Fibroblast of the conjunctiva (primary cell): ENCODE data around the gene CHI3L2.
A peak's percentile ranks its signal among the peaks of the same experiment; 100 is the strongest.

ENCODE experiments used
- DNase-seq: peaks from one replicate; pipeline ENCODE4 v3.0.0-alpha.2; 2010; ENCODE audit warnings: low read depth

CHI3L2 gene, protein sequence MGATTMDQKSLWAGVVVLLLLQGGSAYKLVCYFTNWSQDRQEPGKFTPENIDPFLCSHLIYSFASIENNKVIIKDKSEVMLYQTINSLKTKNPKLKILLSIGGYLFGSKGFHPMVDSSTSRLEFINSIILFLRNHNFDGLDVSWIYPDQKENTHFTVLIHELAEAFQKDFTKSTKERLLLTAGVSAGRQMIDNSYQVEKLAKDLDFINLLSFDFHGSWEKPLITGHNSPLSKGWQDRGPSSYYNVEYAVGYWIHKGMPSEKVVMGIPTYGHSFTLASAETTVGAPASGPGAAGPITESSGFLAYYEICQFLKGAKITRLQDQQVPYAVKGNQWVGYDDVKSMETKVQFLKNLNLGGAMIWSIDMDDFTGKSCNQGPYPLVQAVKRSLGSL

DNA sequence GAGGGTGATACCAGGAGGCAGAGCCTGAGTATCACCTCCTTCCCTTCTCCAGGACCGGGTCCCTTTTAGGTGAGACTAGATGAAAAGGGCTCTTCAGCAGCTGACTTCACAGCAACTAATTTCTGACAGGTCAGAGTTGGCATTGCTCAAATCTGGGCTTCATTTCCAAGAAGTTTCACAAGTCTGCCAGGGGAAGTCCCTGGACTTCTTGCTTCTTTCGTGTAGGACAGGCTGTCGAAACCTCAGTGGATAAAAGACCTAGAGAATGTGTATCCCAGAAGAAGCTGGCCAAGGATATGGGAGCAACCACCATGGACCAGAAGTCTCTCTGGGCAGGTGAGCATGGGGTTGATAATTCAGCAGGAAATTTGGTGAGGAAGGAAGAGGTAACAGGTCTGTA lies at the start of gene CHI3L2:
CHI3L2 (plus strand) TSS at position 280 of the 400 bp plus-strand sequence; CDS start at position 297, 17 bp downstream.
- DNase-seq, result peak; percentile 39

DNA sequence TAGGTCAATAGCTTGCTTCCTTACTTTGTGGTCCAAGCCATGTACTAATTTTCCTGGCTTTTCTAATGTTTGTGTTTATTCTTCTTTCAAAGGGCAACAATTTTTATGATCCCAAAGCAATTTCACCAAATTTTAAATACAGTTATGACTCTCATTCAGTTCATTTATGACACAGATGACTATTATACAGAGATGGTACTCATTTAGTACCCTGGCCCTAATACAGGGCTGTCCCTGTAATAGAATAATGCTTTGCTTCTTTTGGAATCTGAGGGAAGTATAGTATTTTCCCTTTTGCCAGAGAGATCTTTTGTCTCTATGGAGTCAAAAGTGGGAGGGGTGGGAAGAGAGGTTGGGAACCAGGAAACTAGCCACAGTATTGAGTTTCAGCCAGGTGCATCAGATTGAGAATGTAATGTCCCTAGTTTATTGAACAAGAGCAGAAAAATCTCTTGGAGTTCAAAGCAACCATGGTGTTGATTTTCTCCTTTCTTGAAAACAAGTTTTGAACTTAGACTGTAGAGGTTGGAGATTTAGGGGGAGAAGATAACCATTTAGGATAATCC lies 47.5 kb upstream of the CHI3L2 start:
- DNase-seq, result no peak

DNA sequence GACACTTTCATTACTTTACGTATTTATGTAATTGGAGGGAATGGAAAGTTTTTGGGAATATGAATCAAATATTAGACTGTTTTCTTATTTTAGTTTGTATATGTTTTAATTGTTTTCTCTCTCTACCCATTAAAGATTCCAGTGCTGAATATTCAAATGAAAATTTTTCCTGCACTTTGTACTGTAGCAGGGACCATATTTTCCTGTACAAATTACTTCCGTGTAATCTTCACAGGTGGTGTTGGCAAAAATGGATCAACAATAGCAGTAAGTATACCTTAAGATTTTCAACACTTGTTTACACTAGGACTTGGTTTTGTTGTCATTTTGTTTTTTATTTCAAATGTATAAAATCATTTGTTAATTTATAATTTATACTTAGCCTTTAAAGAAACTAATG lies 45.5 kb upstream of the CHI3L2 start:
- no peak for DNase-seq

DNA sequence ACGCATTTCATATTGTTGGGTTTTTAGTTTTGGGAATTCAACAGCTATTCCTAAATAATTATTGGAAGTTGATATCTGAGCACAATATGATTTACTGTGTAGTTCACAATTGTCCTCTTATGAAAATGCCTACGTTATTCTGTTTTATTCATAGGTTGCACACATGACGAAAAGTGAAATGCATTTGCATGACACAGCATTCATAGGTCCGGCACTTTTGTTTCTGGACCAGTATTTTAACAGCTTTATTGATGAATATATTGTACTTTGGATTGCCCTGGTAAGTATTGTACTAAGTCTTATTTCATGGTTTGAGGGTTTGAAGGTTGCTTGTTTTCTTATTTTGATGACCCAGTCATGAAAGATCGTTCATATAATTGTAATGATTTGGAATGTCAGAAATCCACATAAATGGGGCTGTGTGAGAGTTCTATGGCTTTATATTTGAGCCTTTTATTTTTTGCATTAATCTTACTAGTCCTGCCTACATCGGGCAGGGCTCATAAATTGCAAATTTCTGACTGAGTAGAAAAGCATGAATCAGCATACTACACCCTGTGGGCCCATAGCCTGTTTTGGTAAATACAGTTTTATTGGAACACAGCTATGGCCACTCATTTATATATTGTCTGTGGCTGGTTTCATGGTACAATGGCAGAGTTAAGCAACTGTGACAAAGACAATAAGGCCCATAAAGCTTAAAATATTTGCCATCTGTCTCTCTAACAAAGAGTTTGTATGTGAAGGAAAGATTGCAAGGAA lies 44.0 kb upstream of the CHI3L2 start:
- no peak for DNase-seq

DNA sequence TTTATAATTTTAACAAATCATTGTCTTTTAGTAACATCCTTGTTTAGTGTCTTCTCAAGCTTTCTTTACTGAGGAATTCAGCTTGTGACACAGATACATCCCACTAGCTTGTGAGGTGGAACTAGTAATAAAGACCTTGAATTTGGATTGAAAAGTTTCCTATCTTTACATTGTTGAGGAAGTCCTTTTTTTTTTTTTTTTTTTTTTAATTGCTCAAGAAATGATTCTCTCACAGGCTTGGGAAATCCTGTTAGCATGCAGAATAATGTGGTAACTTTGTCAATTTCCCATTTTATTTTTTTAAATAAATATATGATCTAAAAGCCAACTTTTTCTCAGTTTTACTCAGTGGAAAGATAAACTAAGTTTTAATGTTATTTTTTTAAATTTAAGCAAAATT lies 42.9 kb upstream of the CHI3L2 start:
- no peak for DNase-seq

DNA sequence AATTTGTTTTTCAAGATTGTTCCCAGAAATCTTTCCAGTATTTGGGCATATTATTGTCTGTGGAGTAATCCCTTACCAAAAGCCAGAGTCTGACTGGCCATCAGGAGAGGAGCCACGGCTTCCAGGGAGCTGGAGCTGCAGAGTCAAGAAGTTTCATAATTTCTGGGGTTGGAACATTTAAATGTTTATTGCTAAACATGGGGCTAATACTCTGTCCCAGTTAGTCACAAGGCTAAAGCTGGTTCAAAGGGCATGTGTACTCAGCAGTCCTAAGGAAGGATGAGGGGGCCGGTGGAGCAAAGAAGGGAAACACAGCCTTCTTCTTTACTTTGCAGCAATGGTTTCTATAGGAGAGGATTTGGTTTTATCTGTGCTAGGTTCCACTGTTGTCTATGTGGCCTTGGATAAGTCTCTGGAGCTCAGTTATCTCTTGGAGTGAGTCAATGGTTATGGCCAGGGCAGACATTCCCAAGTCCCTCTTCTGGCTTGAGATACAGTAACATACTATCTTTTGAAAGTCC lies 36.5 kb upstream of the CHI3L2 start:
- peak; percentile 36 for DNase-seq

DNA sequence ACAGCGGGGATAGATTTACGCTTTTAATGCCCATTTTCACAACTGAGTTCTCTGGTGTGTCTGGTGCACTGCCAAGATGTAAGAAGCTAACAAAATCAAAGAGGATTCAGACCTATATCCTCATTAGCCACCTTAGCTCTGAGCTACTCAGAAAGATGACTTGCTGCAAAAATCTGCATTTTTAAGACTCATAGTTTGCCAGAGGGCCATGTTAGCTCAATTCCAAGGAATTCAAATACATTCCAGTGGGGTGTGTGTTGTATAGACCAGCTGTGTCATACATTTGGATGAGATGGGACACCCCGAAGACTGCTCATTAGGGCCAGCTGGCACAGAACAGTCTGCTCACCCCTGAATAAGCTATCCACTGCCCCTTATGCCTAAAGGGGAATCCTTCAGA lies 36.0 kb upstream of the CHI3L2 start:
- no peak for DNase-seq

DNA sequence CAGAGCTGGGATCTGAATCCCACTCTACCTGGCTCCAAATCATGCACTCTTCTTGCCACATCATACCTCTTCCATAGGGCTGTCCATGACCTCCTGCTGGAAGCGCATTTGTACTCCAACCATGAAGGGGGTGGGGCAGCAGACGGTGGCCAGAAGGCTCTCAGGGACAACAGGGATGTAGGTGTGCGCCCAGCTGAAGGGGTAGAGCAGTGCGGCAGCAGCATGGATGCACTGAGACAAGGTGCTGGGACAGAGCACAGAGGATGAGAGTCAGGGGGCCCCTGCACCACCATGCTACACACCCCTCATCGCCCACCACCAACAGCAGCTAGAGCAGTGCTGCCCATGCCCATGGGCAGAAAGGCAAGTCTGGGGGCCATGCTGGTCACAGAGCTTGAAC lies 35.4 kb upstream of the CHI3L2 start:
- no peak for DNase-seq

DNA sequence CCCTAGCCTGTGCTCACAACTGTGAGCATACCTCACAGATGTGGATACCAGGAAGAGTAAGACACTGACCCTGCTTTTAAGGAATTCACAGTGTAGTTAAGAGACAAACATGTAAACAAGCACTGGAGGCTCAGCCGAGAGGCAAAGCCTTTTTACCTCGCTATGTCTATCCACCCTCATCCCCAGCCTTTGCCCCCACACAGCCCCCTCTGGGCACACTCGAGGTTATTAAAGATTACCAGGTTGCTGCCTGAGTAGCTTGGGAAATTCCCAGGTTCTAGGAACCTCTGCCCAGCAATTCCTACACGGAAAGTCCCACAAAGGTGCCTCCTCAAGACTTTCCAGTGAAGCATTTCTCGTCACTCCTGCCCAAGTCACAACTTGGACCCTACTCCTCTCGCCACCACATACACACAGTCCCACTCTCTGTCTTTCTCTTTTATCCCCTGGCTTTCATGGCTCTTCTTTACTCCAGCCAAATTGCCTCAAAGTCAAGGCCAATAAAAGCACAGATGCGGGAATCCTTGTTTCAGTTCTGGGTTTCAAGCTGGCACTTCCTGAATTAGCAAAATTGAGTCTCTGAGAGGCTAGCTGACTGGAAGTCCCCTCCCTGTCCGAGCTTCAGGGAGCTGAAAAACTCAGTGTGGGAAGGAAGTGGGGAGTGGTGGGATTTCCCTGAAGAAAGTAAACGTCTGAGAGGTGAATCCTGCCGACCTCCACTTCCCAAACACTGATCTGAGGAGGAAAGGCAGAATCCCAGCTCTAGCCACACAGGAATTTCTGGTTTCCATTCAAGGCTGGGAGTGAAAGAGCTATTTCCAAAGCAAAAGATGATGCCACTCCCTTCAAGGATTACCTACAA lies 34.6 kb upstream of the CHI3L2 start:
- no peak for DNase-seq

DNA sequence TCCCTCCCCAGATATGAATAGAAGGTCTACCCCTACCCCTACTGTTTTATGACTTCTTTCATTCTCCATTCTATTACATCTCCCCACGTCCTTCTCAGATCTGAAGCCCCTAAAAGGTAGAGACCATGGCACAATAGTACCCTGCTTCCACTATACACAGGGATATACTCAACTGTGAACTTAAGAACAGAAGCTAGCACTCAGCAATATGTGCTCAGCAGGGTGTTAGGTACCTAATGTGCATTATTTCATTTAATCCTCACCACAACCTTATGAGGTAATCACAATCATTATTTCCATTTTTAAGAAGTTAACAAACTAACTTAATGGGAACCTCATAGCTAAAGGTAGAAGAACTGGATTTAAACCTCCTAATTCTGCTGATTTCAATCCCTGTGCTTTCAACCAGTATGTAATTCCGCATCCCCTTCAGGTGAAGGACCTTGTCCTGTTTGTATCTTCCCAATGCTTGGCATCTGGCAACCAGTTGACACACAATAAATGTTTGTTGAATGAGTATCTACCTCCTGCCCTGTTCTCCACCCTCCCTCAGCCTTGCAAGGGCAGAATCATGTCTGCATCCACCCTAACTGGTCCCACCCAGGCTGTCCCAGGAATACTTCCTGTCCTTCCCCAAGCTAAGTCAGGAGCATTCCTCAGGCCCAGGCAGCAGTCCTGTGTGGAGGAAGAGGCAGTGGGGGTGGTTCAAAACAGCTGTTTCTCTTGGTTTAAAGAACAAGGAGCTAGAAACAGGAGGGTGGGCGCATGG lies 33.6 kb upstream of the CHI3L2 start:
- no peak for DNase-seq

DNA sequence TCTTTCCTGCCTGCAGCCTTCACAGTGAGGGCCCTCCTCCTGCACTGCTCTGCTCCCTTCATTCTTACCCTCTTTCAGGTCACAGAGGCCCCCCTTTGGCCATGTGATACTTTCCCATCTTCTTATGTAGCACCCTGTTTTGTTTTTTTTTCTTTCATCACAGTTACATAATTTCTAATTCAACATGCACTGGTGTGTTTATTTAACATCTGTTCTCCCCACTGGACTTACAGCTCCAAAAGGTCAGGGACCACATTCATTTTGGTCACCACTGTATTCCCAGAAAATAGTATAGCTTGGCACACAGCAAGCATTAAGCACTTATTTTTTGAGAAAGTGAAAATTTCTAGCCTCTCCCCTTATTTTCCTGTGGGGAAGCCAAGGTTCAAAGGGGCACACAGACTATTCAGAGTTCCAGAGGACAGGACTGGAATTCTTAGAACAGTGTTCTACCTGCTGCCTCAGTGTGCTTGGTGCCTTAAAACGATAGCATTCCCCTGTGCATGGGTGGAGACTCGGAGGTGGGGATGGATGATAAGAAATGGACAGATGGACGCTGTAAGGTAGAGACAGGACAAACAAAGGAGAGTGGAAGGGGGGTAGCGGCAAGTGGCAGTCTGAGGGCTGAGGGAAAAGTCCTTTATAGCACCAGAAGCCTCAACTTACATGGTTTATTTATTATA lies 32.4 kb upstream of the CHI3L2 start:
- no peak for DNase-seq

DNA sequence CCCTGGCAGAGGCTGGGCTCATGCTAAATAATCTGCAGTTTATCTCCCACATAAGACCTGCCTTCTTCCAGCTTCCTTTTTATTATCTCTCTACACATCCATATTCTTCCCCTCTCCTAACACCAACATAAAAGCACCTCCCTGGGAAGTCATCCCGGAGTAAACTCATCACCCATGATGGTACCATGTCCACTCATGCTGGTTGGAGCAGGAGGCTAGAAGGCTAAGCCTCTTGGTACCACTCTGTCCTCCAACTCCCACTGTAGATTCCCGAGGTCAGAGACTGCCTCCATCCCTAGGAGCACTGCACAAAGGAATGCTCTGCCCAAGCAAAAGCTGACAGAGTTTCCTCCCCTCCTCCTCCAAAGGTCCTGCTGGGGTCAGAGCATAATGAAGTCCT lies 31.3 kb upstream of the CHI3L2 start:
- no peak for DNase-seq

DNA sequence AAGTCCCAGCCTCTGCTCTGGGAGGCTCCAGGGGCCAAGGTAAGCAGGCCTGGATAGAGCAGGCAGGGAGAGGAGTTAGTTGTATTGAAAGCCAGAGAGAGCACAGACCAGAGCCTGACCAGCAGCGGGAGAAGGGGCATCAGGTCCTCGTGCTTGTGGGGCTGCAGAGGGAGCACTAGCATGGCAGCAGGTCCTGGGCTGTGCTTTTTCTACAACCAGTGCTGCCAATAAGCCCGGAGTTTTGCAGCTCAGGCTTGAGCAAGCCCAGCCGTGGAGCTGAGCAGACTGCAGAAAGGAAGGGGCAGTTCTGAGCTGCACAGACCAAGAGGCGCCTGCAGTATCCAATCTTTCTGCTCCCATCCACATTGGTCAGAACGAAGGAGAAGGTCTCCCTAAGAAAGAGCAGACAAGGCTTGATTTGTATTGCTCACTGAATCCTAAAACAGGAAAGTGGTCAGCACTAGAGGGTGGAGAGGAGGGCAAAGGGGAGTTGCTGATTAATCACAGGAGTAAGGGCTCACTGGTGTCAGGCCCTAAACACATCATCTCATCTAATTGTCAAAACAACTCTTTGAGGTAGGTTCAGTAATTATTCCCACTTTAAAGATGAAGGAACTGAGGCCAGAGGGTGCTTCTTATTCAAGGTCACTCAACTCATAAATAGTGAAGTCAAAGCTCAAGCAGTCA lies 29.8 kb upstream of the CHI3L2 start:
- no peak for DNase-seq

DNA sequence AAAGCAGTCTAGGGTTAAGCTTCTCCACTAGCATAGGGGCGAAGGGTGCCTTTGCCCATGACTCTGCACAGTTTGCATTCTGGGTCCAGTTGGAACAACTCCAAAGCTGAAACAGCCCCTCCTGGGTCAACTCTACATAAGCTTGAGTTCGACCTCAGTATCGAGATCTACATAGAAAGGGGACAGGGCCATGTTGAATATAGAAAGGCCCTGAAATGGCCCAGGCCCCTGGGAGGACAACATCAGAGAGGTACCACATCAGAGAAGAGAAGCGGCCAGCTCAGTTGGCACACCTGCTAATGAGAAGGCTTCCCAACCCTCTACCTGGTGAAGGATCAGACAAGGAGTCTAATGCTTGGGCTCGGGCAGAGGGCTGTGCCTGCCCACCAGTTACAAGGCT lies 28.7 kb upstream of the CHI3L2 start:
- DNase-seq, result no peak

DNA sequence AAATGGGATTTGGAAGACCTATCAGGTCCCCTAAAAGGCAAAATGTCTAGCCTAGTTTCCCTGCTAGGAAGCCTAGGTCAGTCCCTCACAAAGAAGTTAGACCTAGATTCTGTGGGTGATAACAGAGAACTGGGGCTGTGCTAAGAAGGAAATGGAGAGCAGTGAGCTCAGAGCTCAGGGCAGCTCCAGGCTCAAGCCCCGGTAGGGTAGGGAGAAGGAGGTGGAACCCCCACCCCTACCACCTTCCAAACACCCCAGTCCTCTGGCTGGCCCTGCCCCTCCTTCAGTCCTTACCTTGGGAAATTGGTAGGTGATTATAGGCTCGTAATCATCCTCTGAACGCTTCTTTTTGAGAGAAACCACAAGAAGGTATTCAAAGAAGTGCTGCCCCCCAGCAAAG lies 28.2 kb upstream of the CHI3L2 start:
- no peak for DNase-seq

DNA sequence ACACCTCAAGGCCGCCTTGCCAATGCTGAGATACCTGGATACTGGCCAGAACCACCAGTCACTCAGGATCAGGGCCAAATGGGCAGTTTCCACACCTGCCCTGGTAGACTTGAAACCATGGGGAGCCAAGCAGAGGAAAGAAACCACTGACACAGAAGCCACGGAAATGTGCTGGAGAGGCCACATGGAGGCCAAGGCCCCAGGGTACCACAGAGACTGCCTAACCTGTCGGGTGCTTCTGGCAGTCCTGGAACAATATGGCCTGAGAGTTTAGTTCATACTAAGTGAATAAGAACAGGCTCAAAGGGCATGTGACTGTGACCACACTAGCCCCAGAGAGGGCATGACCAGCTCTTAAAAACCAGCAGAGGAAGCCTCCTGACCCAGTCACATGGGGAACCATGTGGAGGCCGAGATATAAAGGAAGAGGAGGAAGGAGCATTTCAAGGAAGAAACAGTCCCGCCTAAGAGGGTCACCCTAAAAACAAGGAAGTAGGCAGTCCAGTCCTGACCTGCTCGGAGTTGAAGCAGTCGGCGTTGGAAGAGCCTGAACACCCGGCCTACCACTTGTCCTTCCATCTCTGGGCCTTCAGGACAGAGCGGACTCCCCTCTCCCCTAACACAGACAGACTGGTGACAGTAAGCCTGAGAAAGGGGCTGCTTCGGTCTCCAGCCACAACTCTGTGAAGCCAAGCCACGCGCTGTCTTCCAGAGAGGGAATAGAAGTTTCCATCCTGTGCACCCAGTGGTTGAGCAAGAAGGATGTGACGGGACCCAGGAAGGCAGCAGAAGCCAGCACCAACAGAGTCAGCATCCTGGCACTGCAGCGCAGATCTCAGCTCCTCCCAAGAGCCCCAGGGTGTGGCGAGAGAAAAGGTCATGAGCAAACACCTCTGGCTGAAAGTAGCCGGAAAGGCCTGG lies 27.4 kb upstream of the CHI3L2 start, which contains the start of gene DENND2D:
DENND2D (minus strand) TSS at position 766 of the 921 bp plus-strand sequence; CDS start at position 579, 187 bp downstream.
- no peak for DNase-seq

DNA sequence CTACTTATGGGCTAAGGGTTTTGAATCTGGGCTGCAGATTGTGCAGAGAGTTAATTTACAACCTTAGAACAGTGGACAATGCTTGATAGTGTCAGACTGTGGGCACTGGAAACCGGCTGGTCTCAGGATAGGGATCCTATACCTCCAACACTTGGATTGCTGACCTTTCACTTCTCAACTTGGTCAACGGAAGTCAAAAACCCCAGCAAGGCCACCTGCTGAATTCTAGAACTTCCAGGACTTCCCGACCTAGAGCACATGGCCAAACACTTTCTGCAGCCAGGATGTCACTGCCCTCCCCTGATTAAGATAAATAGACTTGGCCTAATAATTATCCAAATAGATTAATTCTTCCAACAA lies 26.7 kb upstream of the CHI3L2 start:
- DNase-seq, result no peak

DNA sequence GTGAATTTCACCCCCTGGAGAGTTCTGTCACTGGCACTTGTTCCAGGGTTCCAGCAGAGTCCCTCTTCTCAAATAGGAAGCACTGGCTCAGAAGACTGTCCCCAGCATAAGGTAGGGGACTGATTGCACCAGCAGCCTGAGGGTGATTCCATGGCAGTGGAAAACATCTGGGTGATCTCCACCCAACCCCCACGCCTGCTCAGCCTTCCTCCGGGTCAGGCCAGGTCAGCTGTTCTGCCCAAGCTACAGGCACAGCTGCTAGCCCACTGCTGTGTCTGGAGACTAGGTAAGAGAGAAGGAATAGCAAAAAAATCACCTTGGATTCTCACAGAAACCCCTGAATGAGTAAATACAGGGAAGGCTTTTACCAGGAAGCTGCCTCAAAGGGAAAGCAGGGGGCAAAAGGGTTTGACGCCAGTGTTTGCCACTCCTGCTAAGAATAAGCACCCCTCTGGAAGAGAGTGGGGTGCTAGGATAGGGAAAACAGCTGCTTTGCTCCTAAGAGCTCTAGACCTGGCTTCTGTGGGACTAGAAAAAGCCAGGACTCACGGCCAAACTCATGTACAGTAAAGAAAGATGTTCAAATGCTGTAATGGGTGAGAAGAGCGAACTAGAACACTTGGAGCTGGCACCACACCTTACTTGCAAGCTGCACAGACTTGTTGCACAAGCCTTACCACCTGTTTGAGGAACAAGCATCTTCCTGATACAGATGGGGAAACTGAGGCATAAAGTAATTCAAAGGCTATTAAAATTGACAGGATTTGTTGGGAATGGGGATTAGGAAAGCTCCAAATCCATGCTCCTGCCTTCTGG lies 26.0 kb upstream of the CHI3L2 start:
- no peak for DNase-seq
